ENCODE results near the gene WNT7A.

The WNT7A gene

GRCh38 chr3:13884851-13885703 lies 5.2 kb upstream of the WNT7A start:
- peak; percentile 59 for DNase-seq (ENCODE audit: low read depth)

DNA sequence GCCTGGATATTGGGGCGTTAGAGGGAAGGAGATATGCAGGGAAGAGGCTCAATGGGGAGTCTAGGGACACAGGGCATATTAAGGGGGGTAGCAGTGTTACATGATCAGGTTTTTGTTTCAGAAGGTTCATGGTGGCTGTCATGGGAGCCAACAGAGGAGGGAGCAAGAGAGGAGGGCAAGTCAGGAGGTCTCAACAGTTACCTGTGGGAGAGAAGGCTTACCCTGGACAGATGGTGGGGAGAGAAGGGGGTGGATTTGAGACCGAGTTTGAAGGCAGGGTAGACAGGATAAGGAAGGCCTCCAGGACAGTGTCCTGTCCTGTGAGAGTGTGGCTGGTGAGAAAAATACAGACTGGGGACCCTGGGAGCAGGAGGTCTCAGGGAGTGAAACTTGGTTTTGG lies 3.8 kb upstream of the WNT7A start:
- no peak for DNase-seq (ENCODE audit: low read depth)

GRCh38 chr3:13882876-13883275 lies 3.0 kb upstream of the WNT7A start:
- no peak for DNase-seq (ENCODE audit: low read depth)

GRCh38 chr3:13881536-13882410 lies 1.9 kb upstream of the WNT7A start:
- no peak for DNase-seq (ENCODE audit: low read depth)

DNA sequence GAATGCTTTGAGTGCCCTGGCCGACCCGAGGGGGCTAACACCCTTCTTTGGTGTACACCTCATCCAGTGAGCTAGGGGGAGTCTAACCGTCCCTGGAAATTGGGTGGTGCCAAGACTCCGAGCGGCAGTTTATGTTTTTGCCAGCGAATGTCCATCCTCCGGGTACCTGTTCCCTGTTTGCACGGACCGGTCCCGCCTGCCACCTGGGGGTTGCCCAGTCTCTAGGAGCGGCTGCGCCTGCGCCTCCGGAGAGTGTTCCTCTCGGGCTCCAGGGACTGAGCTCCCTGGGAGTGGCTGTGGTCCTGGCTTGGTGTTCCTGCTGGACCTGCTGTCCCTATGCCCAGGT lies 913 bp upstream of the WNT7A start:
- no peak for DNase-seq (ENCODE audit: low read depth)

DNA sequence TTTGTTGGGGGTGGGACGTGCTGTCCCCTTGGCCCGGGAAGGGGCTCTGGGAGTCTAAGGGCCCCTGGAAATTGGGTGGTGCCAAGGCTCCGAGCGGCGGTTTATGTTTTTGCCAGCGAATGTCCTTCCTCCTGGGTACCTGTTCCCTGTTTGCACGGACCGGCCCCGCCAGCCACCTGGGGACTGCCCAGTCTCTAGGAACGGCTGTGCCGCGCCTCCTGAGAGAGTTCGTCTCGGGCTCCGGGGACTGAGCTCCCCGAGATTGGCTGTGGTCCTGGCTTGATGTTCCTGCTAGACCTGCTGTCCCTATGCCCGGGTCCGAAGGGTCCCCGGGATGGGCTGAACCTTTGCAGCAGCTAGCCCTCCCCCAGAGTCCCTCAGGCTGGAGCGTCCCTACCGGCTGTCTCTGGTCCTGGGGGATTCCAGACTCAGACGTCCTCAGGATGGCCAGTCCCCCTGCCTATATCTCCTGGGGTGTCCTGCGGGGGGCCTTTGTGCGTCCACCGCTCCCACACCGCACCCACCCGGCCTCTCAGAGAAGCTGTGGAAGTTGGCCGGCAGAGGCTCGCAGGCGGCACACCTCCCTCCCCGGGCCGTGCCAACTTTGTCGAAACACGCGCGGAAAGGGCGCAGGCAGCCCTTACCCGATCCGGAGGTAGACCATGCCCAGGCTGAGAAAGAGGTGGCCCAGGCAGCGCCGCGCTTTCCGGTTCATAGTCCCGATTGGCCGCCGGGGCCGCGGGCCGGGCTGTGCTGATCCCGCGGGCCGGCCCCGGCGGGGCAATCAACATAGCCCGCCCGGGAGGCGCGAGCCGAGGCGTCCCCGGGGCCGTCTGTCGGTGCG lies 547 bp downstream of the WNT7A start:
- no peak for DNase-seq (ENCODE audit: low read depth)

- no peak for DNase-seq (ENCODE audit: low read depth)
Observed at GRCh38 chr3:13878281-13879101, 1.4 kb downstream of the WNT7A start.

DNA sequence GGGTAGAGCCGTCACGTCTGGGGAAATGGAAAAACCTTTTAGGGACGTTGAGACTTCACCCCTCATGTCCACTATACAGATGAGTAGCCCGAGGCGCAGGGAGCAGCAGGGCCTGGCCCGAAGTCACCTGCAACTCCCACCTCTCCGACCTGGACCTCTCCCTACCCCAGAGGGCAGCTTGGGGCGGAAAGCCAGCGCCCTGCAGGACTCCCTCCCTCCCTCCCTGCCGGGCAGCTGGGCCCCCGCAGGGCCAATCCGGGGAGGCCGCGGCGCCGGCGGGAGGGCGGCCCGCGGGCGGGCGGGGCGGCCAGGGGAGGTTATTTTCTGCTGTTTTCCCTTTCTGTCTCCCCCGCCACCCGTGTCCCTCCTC lies 2.0 kb downstream of the WNT7A start:
- no peak for DNase-seq (ENCODE audit: low read depth)

DNA sequence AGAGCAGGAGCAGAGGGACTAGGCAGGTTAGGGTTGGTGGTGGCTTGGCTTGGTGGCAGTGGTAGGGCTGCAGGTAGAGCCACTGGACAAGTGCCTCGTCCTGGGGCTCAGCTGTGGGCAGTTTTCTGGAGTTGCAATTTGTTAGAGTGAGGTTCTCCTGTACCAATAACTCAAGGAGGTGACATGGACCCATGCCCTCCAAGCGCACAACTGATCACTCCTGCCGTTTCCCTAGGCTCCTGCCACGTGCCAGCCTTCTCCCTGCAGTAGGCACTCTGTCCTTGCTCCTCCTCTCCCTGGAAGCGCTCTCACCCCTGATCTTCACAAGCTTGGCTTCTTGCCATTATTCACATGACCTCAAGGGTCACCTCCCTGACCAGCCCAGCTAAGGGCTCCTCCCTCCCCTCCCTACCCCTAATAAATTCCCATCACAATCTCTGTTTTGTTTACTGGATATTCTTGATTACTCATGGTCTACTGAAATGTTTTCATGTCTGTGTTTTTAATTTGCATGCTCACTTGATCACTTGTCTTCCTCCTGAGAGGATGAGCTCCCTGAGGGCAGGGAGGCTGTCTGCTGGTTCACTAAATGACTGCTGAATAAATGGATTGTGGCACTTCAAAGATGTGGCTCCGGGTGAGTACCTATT lies 3.3 kb downstream of the WNT7A start:
- DNase-seq (ENCODE audit: low read depth): no peak

GRCh38 chr3:13874891-13875290 lies 5.0 kb downstream of the WNT7A start:
- DNase-seq (ENCODE audit: low read depth): no peak

DNA sequence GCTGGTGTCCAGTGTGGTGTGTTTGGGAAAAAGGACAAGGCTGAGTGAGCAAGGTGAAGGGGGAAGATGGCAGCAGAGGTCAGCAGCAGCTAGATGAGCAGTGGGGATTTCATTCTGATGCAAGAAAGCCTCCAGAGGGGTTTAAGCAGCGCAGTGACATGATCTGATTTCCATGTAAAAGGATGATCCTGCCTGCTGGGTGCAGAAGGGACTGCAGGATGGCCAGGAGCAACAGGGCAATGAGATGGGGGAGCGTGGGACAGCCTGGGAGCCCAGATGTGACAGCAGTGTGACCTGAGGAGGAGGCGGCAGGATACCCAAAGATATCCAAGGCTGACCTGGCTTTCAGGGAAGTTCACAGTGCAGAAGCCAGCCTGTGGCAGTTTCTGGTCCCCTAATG lies 6.1 kb downstream of the WNT7A start:
- DNase-seq (ENCODE audit: low read depth): no peak

DNA sequence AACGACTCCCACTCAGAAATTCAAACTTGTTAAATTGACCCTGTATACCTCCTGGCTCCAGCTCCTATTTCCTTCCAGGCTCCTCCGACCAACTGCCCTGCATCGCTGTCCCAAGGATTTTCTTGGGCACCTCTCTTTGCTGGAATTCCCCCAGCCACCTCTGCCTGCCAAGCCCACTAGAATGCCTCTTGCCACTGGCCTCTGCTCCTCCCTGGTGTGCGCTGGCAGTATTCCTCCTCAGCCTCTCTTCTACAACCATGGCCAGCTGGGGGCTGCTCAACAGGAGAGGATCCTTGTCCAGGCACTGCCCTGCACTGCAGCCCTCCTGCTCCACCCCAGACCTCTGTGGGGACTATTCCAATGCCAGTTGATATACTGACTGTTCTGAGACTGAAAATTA lies 7.4 kb downstream of the WNT7A start:
- DNase-seq (ENCODE audit: low read depth): no peak

DNA sequence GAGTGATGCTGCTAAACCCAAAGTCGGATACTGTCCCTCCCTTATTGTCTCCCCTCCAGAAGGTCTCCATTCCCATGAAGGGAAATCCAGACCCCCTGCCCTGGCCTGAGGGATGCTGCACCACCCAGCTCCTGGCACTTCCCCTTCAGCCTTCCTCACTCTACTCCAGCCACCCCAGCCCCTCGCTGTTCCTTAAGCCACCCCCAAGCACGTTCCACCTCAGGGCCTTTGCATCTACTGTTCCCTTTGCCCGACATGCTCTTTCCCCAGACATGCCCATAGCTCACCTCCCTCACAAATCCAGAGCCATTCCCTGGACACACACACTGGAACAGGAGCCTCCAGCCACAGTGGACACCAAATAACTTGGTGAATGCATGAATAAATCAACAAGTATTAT lies 8.1 kb downstream of the WNT7A start:
- no peak for DNase-seq (ENCODE audit: low read depth)

DNA sequence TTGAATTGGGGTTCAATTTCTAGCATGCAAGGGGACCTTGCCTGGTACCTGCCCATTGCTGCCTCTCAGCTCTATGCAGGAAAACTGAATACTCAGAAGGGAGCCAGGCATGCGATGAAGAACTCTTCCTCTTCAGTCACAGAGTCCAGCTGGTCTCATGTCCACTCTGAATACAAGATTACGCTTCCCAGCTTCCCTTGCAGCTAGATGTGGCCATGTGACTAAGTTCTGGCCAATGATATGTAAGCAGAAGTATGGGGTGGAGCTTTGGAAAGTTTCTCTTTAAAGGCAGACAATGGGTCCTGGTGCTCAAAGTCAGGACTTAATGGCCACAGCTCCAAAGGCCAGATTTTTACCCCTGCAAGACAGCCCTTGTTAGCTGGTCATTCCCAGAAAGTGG lies 9.0 kb downstream of the WNT7A start:
- no peak for DNase-seq (ENCODE audit: low read depth)

DNA sequence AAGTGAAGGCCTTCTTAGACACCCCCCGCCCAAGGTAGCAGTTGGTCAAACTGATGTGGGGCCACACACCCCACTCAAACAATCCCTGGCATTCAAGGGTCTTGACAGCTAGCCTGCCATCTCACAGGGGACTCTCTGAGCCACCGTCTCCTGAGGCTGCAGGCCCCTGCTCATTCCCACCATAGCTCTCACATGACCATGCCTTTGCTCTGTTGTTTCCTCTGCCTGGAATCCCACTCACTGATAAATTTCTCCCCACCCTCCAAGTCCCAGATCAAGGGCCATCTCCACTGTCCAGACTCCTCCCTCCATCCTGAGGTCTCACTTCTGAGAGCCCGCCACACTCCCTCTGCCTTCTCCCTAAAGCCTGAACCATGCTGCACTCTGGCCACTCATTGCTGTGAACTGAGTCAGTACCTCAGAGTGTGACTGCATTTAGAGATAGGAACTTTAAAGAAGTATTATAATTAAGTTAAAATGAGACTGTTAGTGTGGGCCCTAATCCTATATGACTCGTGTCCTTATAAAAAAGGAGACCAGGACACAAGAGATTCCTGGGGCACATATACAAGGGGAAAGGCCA lies 10.0 kb downstream of the WNT7A start:
- DNase-seq (ENCODE audit: low read depth): no peak

GRCh38 chr3:13868844-13869724 lies 10.8 kb downstream of the WNT7A start:
- no peak for DNase-seq (ENCODE audit: low read depth)

DNA sequence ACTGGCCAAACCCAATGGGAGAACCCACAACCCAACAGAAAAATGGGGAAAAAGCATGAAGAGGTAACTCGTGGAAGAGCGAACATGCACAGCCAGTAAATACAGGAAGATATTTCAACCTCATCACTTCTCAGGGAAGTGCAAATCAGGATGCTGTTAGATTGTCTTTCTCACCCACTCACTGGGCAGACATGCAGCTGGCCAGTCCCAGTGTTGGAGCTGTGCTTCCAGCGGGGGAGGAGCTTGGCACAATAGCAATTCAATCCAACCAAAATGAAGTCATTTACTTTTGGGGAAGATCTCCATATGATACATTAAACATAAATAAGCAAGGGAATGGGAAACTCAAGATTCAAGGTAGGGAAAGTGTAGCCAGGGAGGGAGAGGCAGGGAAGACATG lies 12.1 kb downstream of the WNT7A start:
- DNase-seq (ENCODE audit: low read depth): no peak

DNA sequence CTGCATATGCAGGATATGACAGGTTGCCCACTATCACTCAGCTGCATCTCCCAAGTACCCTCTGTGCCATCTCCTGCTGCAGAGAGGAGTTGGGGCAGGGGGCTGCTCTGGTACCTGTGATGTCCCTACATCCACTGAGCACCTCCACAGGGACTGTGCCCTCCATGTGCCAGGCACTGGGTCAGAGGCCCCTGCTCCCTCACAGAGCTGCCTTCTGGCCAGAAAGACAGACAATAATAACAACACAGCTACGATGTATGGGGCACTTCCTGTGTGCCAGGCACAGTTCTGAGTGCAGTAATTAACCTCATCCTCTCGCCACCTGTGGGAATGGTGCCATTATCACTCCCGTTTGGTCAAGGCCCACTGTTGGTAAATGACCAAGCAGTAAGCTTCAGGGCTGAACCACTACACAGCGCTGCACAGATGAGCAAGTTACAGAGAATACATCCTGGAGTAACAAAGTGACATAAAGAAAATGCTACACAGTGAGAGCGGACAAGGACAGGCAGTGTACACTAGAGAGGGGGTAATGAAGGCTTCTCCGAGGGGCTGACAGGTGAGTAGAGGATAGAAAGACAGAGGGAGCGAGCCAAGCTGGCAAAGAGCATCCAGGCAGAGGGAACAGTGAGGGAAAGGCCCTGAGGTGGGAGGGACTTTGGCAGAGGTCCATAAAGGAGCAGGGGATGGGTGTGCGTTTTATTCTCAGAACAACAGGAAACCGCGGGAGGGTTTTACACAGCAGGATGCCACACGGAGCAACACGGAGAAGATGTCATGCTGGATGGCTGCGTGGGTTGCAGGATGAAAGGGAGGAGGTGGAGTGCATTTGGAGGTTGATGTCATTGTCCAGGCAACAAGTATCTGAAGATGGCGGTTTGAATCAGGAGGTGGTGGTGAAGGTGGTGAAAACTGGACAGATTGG lies 13.6 kb downstream of the WNT7A start:
- peak; percentile 23 for DNase-seq (ENCODE audit: low read depth)

- DNase-seq (ENCODE audit: low read depth): no peak
Observed at GRCh38 chr3:13865581-13865980, 14.3 kb downstream of the WNT7A start.
